PC-3 (cell line): ENCODE data around the gene PANK4. TPM values are rescaled to one million over a fixed set of nuclear protein-coding genes. Genes with fewer than 3 reads are reported as not detected.
A peak's percentile ranks its signal among the peaks of the same experiment; 100 is the strongest.

ENCODE experiments used
- ATAC-seq: fragments of 200-7000 bp; cut with Tn5 transposase; 2 replicates; pipeline ENCODE4 v1.9.1; 2020; ENCODE audit warnings: mild to moderate bottlenecking, moderate library complexity
- BruUV-seq: library from RNA; stranded (reverse); fragments of 400-500 nt; replicated peaks from 2 replicates; lab custom pipeline; 2021; lab: Mats Ljungman, UMichigan
- CTCF ChIA-PET: fragments of 300-600 bp; sonication (Branson Sonifier 250); formaldehyde crosslinking; loops from one replicate; lab custom pipeline; 2022; ENCODE audit warnings: antibody characterized with exemption; lab: Charles Lee
- POLR2A ChIA-PET: fragments of 300-600 bp; sonication (Branson Sonifier 250); formaldehyde crosslinking; loops from one replicate; lab custom pipeline; 2022; ENCODE audit warnings: antibody characterized with exemption; ENCODE audit not compliant: unreplicated experiment; lab: Charles Lee
- DNase-seq: peaks from one replicate; pipeline ENCODE4 v3.0.0-alpha.2; 2015
- H2AFZ ChIP-seq: fragments of 300-600 bp; sonication (generic); 2 replicates; pipeline ENCODE4 v1.6.0; 2016; ENCODE audit warnings: antibody characterized with exemption, low read length
- H3F3A ChIP-seq: fragments of 300-600 bp; sonication (generic); one replicate; pipeline ENCODE4 v1.6.0; 2017; ENCODE audit warnings: antibody characterized with exemption, low read length, control low read depth, mild to moderate bottlenecking; ENCODE audit not compliant: unreplicated experiment
- H3K27ac ChIP-seq: fragments of 300-600 bp; sonication (generic); 2 replicates; pipeline ENCODE4 v1.5.1; 2016; ENCODE audit warnings: mild to moderate bottlenecking, low read length
- H3K27me3 ChIP-seq: fragments of 300-600 bp; sonication (generic); 2 replicates; pipeline ENCODE4 v1.6.1; 2016; ENCODE audit warnings: low read length, mixed read lengths
- H3K36me3 ChIP-seq: fragments of 300-600 bp; sonication (generic); 2 replicates; pipeline ENCODE4 v1.6.1; 2016; ENCODE audit warnings: low read depth, mixed run types, low read length, mixed read lengths
- H3K4me1 ChIP-seq: fragments of 300-600 bp; sonication (generic); 2 replicates; pipeline ENCODE4 v1.5.1; 2016; ENCODE audit warnings: low read length; ENCODE audit not compliant: insufficient read depth
- H3K4me2 ChIP-seq: fragments of 300-600 bp; sonication (generic); 2 replicates; pipeline ENCODE4 v1.6.0; 2016; ENCODE audit warnings: low read length
- H3K4me3 ChIP-seq: fragments of 300-600 bp; sonication (generic); 2 replicates; pipeline ENCODE4 v1.5.1; 2016; ENCODE audit warnings: mild to moderate bottlenecking, low read length, mixed read lengths
- H3K79me2 ChIP-seq: fragments of 300-600 bp; sonication (generic); 2 replicates; pipeline ENCODE4 v1.6.1; 2017; ENCODE audit warnings: low read length, mixed read lengths
- H3K9ac ChIP-seq: fragments of 300-600 bp; sonication (generic); 2 replicates; pipeline ENCODE4 v1.6.0; 2016; ENCODE audit warnings: mild to moderate bottlenecking, low read length
- H3K9me2 ChIP-seq: fragments of 300-600 bp; sonication (generic); replicated peaks from 2 replicates; pipeline ENCODE4 v1.6.1; 2016; ENCODE audit warnings: mixed run types, low read length, mixed read lengths
- H3K9me3 ChIP-seq: fragments of 300-600 bp; sonication (generic); 2 replicates; pipeline ENCODE4 v1.6.1; 2016; ENCODE audit warnings: low read length, mixed read lengths
- H4K20me1 ChIP-seq: fragments of 300-600 bp; sonication (generic); 2 replicates; pipeline ENCODE4 v1.6.1; 2016; ENCODE audit warnings: low read length, mixed read lengths
- EZH2 ChIP-seq: fragments of 300-600 bp; sonication (generic); IDR thresholded peaks from one replicate; pipeline ENCODE4 v1.6.1; 2017; ENCODE audit warnings: antibody characterized with exemption, mild to moderate bottlenecking, low read length; ENCODE audit not compliant: unreplicated experiment
- EZH2phosphoT487 ChIP-seq: fragments of 300-600 bp; sonication (generic); IDR thresholded peaks from 2 replicates; pipeline ENCODE4 v1.6.1; 2018; ENCODE audit warnings: mild to moderate bottlenecking, antibody characterized with exemption, low read length, borderline replicate concordance
- intact Hi-C: fragments of 100-400 bp; cut with micrococcal nuclease; formaldehyde crosslinking; loops from 2 replicates; pipeline ENCODE4 v1.9.0; 2023
- total RNA-seq: library from RNA; depleted of rRNA; stranded (reverse); fragments of >200 nt; gene quantifications from 2 replicates; pipeline ENCODE4 v1.2.3, GENCODE V29; 2014
- TF ChIP-seq, protein P1 (sequence below): fragments of 300-600 bp; sonication (generic); conservative IDR thresholded peaks from 2 replicates; pipeline ENCODE4 v1.5.1; 2017; ENCODE audit warnings: antibody characterized with exemption, low read depth, mild to moderate bottlenecking, low read length

Gene PANK4
- total RNA-seq, 1 experiment from 2014 or later, result 69.4 TPM

DNA sequence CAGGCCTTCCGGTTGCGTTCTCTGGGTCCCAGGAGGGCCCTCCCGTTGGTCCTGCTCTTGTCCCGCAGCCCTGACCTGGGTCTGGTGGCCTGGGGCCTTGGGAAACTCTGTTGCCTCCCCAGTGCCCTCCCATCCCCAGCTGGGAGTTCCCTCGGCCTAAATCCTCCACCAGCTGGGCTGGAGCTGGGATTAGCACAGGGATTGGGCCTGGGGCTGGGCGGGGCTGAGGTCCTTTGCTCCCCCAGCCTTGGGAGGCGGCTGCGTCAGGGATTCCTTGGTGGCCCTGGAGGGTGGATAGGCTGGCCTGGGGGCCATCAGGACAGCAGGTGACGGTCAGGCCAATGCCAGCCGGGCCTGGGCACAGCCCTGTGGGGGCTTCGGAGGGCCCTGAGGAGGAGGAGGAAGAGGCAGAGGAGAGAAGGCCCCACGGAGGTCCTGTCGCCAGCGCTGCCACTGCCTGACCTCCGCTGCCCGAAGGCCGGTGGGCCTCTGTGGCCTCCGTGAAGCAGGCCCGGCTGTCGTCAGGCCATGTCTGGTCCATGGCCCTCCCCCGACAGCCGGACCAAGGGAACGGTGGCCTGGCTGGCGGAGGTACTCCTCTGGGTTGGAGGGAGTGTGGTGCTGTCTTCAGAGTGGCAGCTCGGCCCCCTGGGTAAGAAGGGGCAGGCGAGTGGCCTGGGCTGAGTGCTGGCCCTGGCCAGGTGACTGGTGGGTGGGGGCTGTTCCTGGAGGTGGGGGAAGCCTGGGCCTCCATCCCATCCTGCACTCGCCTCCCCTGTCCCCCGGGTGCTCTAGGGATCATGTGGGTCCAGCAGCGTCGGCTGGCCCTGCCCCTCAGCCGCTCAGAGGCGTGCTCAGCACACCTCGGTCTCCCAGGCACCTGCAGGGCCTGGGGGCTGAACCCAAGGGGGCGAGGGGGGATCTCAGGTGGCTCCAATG, 50.1 kb downstream of the PANK4 start, which contains the start of gene PLCH2:
Gene PLCH2 (plus strand): TSS at position 229 of the 939 bp plus-strand sequence. CDS start 300 bp downstream, at position 529.
- intact Hi-C loops, result no loop called here
- TF ChIP-seq, protein P1, sequence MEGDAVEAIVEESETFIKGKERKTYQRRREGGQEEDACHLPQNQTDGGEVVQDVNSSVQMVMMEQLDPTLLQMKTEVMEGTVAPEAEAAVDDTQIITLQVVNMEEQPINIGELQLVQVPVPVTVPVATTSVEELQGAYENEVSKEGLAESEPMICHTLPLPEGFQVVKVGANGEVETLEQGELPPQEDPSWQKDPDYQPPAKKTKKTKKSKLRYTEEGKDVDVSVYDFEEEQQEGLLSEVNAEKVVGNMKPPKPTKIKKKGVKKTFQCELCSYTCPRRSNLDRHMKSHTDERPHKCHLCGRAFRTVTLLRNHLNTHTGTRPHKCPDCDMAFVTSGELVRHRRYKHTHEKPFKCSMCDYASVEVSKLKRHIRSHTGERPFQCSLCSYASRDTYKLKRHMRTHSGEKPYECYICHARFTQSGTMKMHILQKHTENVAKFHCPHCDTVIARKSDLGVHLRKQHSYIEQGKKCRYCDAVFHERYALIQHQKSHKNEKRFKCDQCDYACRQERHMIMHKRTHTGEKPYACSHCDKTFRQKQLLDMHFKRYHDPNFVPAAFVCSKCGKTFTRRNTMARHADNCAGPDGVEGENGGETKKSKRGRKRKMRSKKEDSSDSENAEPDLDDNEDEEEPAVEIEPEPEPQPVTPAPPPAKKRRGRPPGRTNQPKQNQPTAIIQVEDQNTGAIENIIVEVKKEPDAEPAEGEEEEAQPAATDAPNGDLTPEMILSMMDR, result no peak
- TF ChIP-seq EZH2 (no peak), EZH2phosphoT487 (no peak)
- Histone ChIP-seq H3K4me2 (no peak within 1 kb of the TSS), H4K20me1 (no peaks in the 10 kb centered on the region), H3K36me3 (no peaks in the 10 kb centered on the region), H3K79me2 (no peaks in the 10 kb centered on the region), H3K9ac (no peak within 1 kb of the TSS), H3K27ac (no peak within 1 kb of the TSS), H3K4me1 (no peaks in the 10 kb centered on the region), H3K27me3 (no peaks in the 10 kb centered on the region), H3K4me3 (no peak within 1 kb of the TSS), H3F3A (no peaks in the 10 kb centered on the region), H3K9me3 (no peaks in the 10 kb centered on the region), H2AFZ (no peak within 1 kb of the TSS), H3K9me2 (no peaks in the 10 kb centered on the region)
- no TSS peak for BruUV-seq
- POLR2A ChIA-PET, result no interaction called here
- ATAC-seq (no peak), DNase-seq (no peak)
- CTCF ChIA-PET, result no interaction called here

DNA sequence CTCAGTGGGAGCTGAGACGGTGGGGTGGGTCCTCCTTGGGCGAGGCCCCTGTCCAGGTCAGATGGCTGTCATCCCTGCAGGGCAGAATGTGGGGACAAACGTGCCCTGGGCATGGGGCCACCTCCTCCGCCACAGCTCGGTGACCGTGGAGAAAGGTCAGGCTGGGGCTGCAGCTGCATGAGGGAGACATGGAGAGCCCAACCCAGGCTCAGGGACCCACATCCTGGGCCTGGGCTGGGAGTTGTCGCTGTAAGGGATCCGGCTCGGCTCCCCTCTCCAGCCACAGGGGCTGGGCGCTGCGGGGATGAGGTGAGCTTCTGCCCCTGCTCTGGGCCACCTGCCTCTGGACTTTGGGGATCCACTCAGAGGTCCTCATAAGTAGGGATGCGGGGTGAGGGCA, 50.8 kb downstream of the PANK4 start:
- BruUV-seq, result no TSS peak
- Histone ChIP-seq H3K36me3 (no peaks in the 10 kb centered on the region), H3K9me3 (no peaks in the 10 kb centered on the region), H3K9ac (no peak overlapping the region), H3K27me3 (no peaks in the 10 kb centered on the region), H3K79me2 (no peaks in the 10 kb centered on the region), H3K4me3 (no peak overlapping the region), H3K27ac (no peak overlapping the region), H4K20me1 (no peaks in the 10 kb centered on the region), H3F3A (no peaks in the 10 kb centered on the region), H2AFZ (no peak overlapping the region), H3K4me1 (no peaks in the 10 kb centered on the region), H3K9me2 (no peaks in the 10 kb centered on the region), H3K4me2 (no peak overlapping the region)
- ChIA-PET POLR2A (no interaction called here), CTCF (no interaction called here)
- intact Hi-C loops, result no loop called here
- no peak for DNase-seq
- no peak for ATAC-seq
- TF ChIP-seq EZH2phosphoT487, result no peak
- TF ChIP-seq, protein P1, result no peak

DNA sequence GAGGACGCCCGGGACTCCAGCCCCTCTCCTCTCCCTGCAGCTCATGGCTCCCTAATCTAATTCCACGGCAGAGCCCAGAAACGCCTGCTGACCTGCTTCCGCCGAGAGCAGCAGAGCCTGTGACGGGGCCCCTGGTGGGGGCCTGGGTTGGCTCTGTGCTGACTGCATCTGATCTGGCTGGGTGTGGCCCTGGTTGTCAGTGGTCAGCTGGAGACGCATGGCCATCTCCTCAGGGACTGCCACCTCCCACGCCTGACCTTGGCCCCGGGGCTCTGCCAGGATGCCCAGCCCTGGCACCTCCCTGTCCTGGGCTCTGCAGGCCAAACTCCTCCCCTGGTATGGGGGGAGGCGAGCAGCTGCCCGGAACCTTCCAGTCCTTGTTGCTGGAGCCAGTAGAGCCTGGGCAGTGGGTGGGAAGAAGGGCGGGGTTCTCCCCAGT, 51.4 kb downstream of the PANK4 start:
- H3K4me2 ChIP-seq, result no peak overlapping the region
- peak; percentile 8; the same call in 1 of the 2 replicates for ATAC-seq
- H3K36me3 ChIP-seq, result no peaks in the 10 kb centered on the region
- TF ChIP-seq EZH2phosphoT487, result no peak
- TF ChIP-seq, protein P1, result no peak
- no peak for TF ChIP-seq EZH2
- intact Hi-C loops, result no loop called here
- BruUV-seq, result no TSS peak
- POLR2A ChIA-PET, result interaction anchor here (0.7 kb wide), 1 partner anchor 14 kb away, joined by 6 read pairs; no protein-coding TSS in a partner anchor
- H3K27ac ChIP-seq, result no peak overlapping the region
- no peaks in the 10 kb centered on the region for H3K79me2 ChIP-seq
- no peak overlapping the region for H3K9ac ChIP-seq
- H3F3A ChIP-seq, result no peaks in the 10 kb centered on the region
- H3K4me1 ChIP-seq, result no peaks in the 10 kb centered on the region
- no peaks in the 10 kb centered on the region for H4K20me1 ChIP-seq
- CTCF ChIA-PET, result no interaction called here
- no peaks in the 10 kb centered on the region for H3K9me3 ChIP-seq
- no peaks in the 10 kb centered on the region for H3K27me3 ChIP-seq
- H3K9me2 ChIP-seq, result no peaks in the 10 kb centered on the region
- no peak overlapping the region for H3K4me3 ChIP-seq
- no peak for DNase-seq
- no peak overlapping the region for H2AFZ ChIP-seq
